Measurements from ENCODE around the gene IGSF21.
"Not testable (repeated sequence)": the region's sequence is repeated elsewhere in the genome, so short reads cannot be mapped to it uniquely, and the experiment has no call there.

IGSF21 gene

GRCh38 chr1:18414321-18414720 lies 306.7 kb downstream of the IGSF21 start:
- Histone ChIP-seq H3K4me2 (ENCODE audit: low read depth, low read length) (no peak overlapping the region), H3K79me2 (ENCODE audit: low read length) (no peaks in the 10 kb centered on the region), H3F3A (ENCODE audit: insufficient read depth, low read length) (no peaks in the 10 kb centered on the region), H3K4me3 (ENCODE audit: low read length) (no peak overlapping the region), H3K9me2 (replicated peaks; ENCODE audit: insufficient read depth, low read length) (no peaks in the 10 kb centered on the region), H4K20me1 (ENCODE audit: insufficient read depth, low read length) (no peaks in the 10 kb centered on the region), H3K36me3 (replicated peaks; ENCODE audit: insufficient read depth, low read length) (no peaks in the 10 kb centered on the region), H3K27ac (ENCODE audit: low read length) (no peak overlapping the region), H3K9me3 (replicated peaks; ENCODE audit: insufficient read depth, low read length) (no peaks in the 10 kb centered on the region), H2AFZ (ENCODE audit: low read length) (no peak overlapping the region), H3K27me3 (replicated peaks; ENCODE audit: insufficient read depth, low read length) (peaks cover 94% of the 10 kb centered on the region), H3K4me1 (ENCODE audit: low read length) (no peaks in the 10 kb centered on the region), H3K9ac (ENCODE audit: low read length) (no peak overlapping the region)
- no peak for DNase-seq
- TF ChIP-seq EZH2 (optimal IDR thresholded peaks at IDR 0.05; ENCODE audit: low read depth, low read length) (no peak), CTCF (IDR thresholded peaks at IDR 0.05; ENCODE audit: low read length) (no peak), EZH2phosphoT487 (IDR thresholded peaks at IDR 0.05; ENCODE audit: low read length) (no peak)

- Histone ChIP-seq H3K27me3 (replicated peaks; ENCODE audit: insufficient read depth, low read length) (peaks cover 94% of the 10 kb centered on the region), H4K20me1 (ENCODE audit: insufficient read depth, low read length) (no peaks in the 10 kb centered on the region), H3K9me3 (replicated peaks; ENCODE audit: insufficient read depth, low read length) (no peaks in the 10 kb centered on the region), H3K4me3 (ENCODE audit: low read length) (no peak overlapping the region), H3K36me3 (replicated peaks; ENCODE audit: insufficient read depth, low read length) (no peaks in the 10 kb centered on the region), H3K27ac (ENCODE audit: low read length) (no peak overlapping the region), H3K4me1 (ENCODE audit: low read length) (no peaks in the 10 kb centered on the region), H3K79me2 (ENCODE audit: low read length) (no peaks in the 10 kb centered on the region), H3K9ac (ENCODE audit: low read length) (no peak overlapping the region), H3K4me2 (ENCODE audit: low read depth, low read length) (no peak overlapping the region), H2AFZ (ENCODE audit: low read length) (no peak overlapping the region), H3F3A (ENCODE audit: insufficient read depth, low read length) (no peaks in the 10 kb centered on the region), H3K9me2 (replicated peaks; ENCODE audit: insufficient read depth, low read length) (no peaks in the 10 kb centered on the region)
- TF ChIP-seq CTCF (IDR thresholded peaks at IDR 0.05; ENCODE audit: low read length), result no peak
- DNase-seq, result no peak
These were observed 307.4 kb downstream of the IGSF21 start for GRCh38 chr1:18414872-18415447.

GRCh38 chr1:18415448-18416027 lies 307.9 kb downstream of the IGSF21 start:
- H4K20me1 ChIP-seq (ENCODE audit: insufficient read depth, low read length), result no peaks in the 10 kb centered on the region
- H2AFZ ChIP-seq (ENCODE audit: low read length), result no peak overlapping the region
- H3F3A ChIP-seq (ENCODE audit: insufficient read depth, low read length), result no peaks in the 10 kb centered on the region
- DNase-seq, result no peak
- H3K4me3 ChIP-seq (ENCODE audit: low read length), result no peak overlapping the region
- no peak overlapping the region for H3K4me2 ChIP-seq (ENCODE audit: low read depth, low read length)
- TF ChIP-seq EZH2 (optimal IDR thresholded peaks at IDR 0.05; ENCODE audit: low read depth, low read length) (no peak), EZH2phosphoT487 (IDR thresholded peaks at IDR 0.05; ENCODE audit: low read length) (no peak), CTCF (IDR thresholded peaks at IDR 0.05; ENCODE audit: low read length) (no peak)
- no peak overlapping the region for H3K9ac ChIP-seq (ENCODE audit: low read length)
- H3K36me3 ChIP-seq (replicated peaks; ENCODE audit: insufficient read depth, low read length), result no peaks in the 10 kb centered on the region
- H3K79me2 ChIP-seq (ENCODE audit: low read length), result no peaks in the 10 kb centered on the region
- no peaks in the 10 kb centered on the region for H3K4me1 ChIP-seq (ENCODE audit: low read length)
- no peak overlapping the region for H3K27ac ChIP-seq (ENCODE audit: low read length)
- no peaks in the 10 kb centered on the region for H3K9me3 ChIP-seq (replicated peaks; ENCODE audit: insufficient read depth, low read length)
- peaks cover 94% of the 10 kb centered on the region for H3K27me3 ChIP-seq (replicated peaks; ENCODE audit: insufficient read depth, low read length)
- no peaks in the 10 kb centered on the region for H3K9me2 ChIP-seq (replicated peaks; ENCODE audit: insufficient read depth, low read length)

GRCh38 chr1:18416126-18416525 lies 308.5 kb downstream of the IGSF21 start:
- H3K9me2 ChIP-seq (replicated peaks; ENCODE audit: insufficient read depth, low read length); H3K9ac ChIP-seq (ENCODE audit: low read length); H4K20me1 ChIP-seq (ENCODE audit: insufficient read depth, low read length); H3K4me2 ChIP-seq (ENCODE audit: low read depth, low read length); H2AFZ ChIP-seq (ENCODE audit: low read length); H3K4me1 ChIP-seq (ENCODE audit: low read length); H3K4me3 ChIP-seq (ENCODE audit: low read length); H3K79me2 ChIP-seq (ENCODE audit: low read length); H3F3A ChIP-seq (ENCODE audit: insufficient read depth, low read length); H3K27ac ChIP-seq (ENCODE audit: low read length); DNase-seq; H3K36me3 ChIP-seq (replicated peaks; ENCODE audit: insufficient read depth, low read length); H3K9me3 ChIP-seq (replicated peaks; ENCODE audit: insufficient read depth, low read length): not testable (repeated sequence)
- H3K27me3 ChIP-seq (replicated peaks; ENCODE audit: insufficient read depth, low read length), result peaks cover 91% of the 10 kb centered on the region
